GM12878 (cell line): ENCODE measurements around the gene CCND2. TPM values are rescaled to one million over a fixed set of nuclear protein-coding genes. Genes with fewer than 3 reads are reported as not detected.

Experiments used
- ATAC-seq: fragments of 200-7000 bp; cut with Tn5 transposase; 3 replicates; pipeline ENCODE4 v1.9.1; 2020; ENCODE audit warnings: mild to moderate bottlenecking, moderate library complexity
- BruUV-seq: library from RNA; stranded (reverse); fragments of 400-500 nt; replicated peaks from 2 replicates; lab custom pipeline; 2021; lab: Mats Ljungman, UMichigan
- CTCF ChIA-PET: fragments of 300-600 bp; sonication (Branson Sonifier 250); formaldehyde crosslinking; extraction: SDS; loops from one replicate; lab custom pipeline; 2021; ENCODE audit warnings: inconsistent platforms; lab: Yijun Ruan, JAX
- POLR2A ChIA-PET: fragments of 350-600 bp; formaldehyde crosslinking; extraction: SDS; loops from one replicate; lab custom pipeline; 2021; ENCODE audit warnings: inconsistent platforms; lab: Charles Lee
- RAD21 ChIA-PET: fragments of 300-600 bp; sonication (Branson Sonifier 250); formaldehyde crosslinking; loops from one replicate; lab custom pipeline; 2023; ENCODE audit warnings: antibody characterized with exemption; ENCODE audit not compliant: unreplicated experiment; lab: Charles Lee
- SMC1A ChIA-PET: fragments of 300-600 bp; sonication (Branson Sonifier 250); formaldehyde crosslinking; loops from one replicate; lab custom pipeline; 2023; ENCODE audit not compliant: unreplicated experiment, uncharacterized antibody; lab: Charles Lee
- DNase-seq: peaks from one replicate; pipeline ENCODE4 v3.0.0-alpha.2; 2011; ENCODE audit warnings: low read depth, low spot score
- FAIRE-seq: peaks from 3 replicates; lab custom pipeline; 2011; peaks lifted over from hg19 to GRCh38; lab: Jason Lieb, UNC
- H2AFZ ChIP-seq: 2 replicates; pipeline ENCODE4 v1.6.0; 2011; ENCODE audit warnings: low read depth, low read length, control low read depth; ENCODE audit not compliant: control insufficient read depth
- H3K27ac ChIP-seq: 2 replicates; pipeline ENCODE4 v1.5.1; 2011; ENCODE audit warnings: control low read depth; ENCODE audit not compliant: control insufficient read depth, insufficient read depth
- H3K27me3 ChIP-seq, 2 experiments: replicated peaks in 1 of 2; 2 replicates each; pipeline versions ENCODE4 v1.6.0 to v1.6.1; 2011; ENCODE audit warnings: low read length in 1 of 2; ENCODE audit not compliant: control insufficient read depth in 2 of 2, insufficient read depth in 2 of 2
- H3K36me3 ChIP-seq, 2 experiments: 2 replicates each; pipeline ENCODE4 v1.5.1; 2011; ENCODE audit warnings: low read length in 1 of 2; ENCODE audit not compliant: control insufficient read depth in 2 of 2, insufficient read depth in 2 of 2
- H3K4me1 ChIP-seq: 2 replicates; pipeline ENCODE4 v1.6.1; 2011; ENCODE audit warnings: mild to moderate bottlenecking, low read length, moderate library complexity, mixed read lengths; ENCODE audit not compliant: control insufficient read depth, insufficient read depth
- H3K4me2 ChIP-seq: 2 replicates; pipeline ENCODE4 v1.6.0; 2011; ENCODE audit warnings: control low read depth; ENCODE audit not compliant: control insufficient read depth, insufficient read depth
- H3K4me3 ChIP-seq: fragments of 200-600 bp; sonication (generic); 2 replicates; pipeline ENCODE4 v1.5.1; 2016
- H3K79me2 ChIP-seq: 2 replicates; pipeline ENCODE4 v1.6.0; 2011; ENCODE audit warnings: low read length; ENCODE audit not compliant: control insufficient read depth, insufficient read depth
- H3K9ac ChIP-seq: 2 replicates; pipeline ENCODE4 v1.8.0; 2011; ENCODE audit warnings: low read length, control low read depth, mixed read lengths; ENCODE audit not compliant: control insufficient read depth, insufficient read depth
- H3K9me3 ChIP-seq: replicated peaks from 3 replicates; pipeline ENCODE4 v1.5.1; 2011; ENCODE audit warnings: mild to moderate bottlenecking, low read length; ENCODE audit not compliant: control insufficient read depth, insufficient read depth
- H4K20me1 ChIP-seq: 2 replicates; pipeline ENCODE4 v1.6.0; 2011; ENCODE audit not compliant: control insufficient read depth, insufficient read depth
- ATF7 ChIP-seq: fragments of 450-650 bp; IDR thresholded peaks from 2 replicates; pipeline ENCODE4 v1.6.1; 2016; ENCODE audit warnings: low read depth, mild to moderate bottlenecking
- BHLHE40 ChIP-seq, 2 experiments: fragments of 450-650 bp in 1 of 2; IDR thresholded peaks; 2 replicates each; pipeline ENCODE4 v1.6.1; 2011 to 2017; ENCODE audit warnings: low read depth in 2 of 2, borderline replicate concordance in 1 of 2, improper control_type of control experiment in 1 of 2, low read length in 1 of 2, mild to moderate bottlenecking in 1 of 2
- EED ChIP-seq: sonication (generic); IDR thresholded peaks from 2 replicates; pipeline ENCODE4 v1.6.1; 2016; ENCODE audit warnings: antibody characterized with exemption, low read depth
- ETV6 ChIP-seq, 2 experiments: fragments of 450-650 bp in 1 of 2; IDR thresholded peaks in 1 of 2; conservative IDR thresholded peaks in 1 of 2; 2 replicates each; pipeline ENCODE4 v1.6.1; 2014; ENCODE audit warnings: antibody characterized with exemption in 1 of 2, borderline replicate concordance in 1 of 2, low read depth in 1 of 2, mild to moderate bottlenecking in 1 of 2, moderate library complexity in 1 of 2
- GATAD2B ChIP-seq: fragments of 450-650 bp; conservative IDR thresholded peaks from 2 replicates; pipeline ENCODE4 v1.6.1; 2017; ENCODE audit warnings: low read depth, mild to moderate bottlenecking, moderate library complexity
- IKZF1 ChIP-seq: fragments of 450-650 bp; conservative IDR thresholded peaks from 2 replicates; pipeline ENCODE4 v1.6.1; 2017; ENCODE audit warnings: antibody characterized with exemption, mild to moderate bottlenecking
- IKZF2 ChIP-seq, 2 experiments: fragments of 450-650 bp; IDR thresholded peaks; 2 replicates each; pipeline ENCODE4 v1.6.1; 2017; ENCODE audit warnings: mild to moderate bottlenecking in 2 of 2, moderate library complexity in 2 of 2
- MTA2 ChIP-seq: fragments of 450-650 bp; IDR thresholded peaks from 2 replicates; pipeline ENCODE4 v1.6.1; 2016; ENCODE audit warnings: low read depth, mild to moderate bottlenecking, moderate library complexity
- NBN ChIP-seq: fragments of 450-650 bp; IDR thresholded peaks from 2 replicates; pipeline ENCODE4 v1.6.1; 2016
- NFIC ChIP-seq: IDR thresholded peaks from 2 replicates; pipeline ENCODE4 v1.6.1; 2012; ENCODE audit warnings: low read depth, mild to moderate bottlenecking, inconsistent platforms, low read length, moderate library complexity
- NR2F1 ChIP-seq: fragments of 450-650 bp; conservative IDR thresholded peaks from 2 replicates; pipeline ENCODE4 v1.6.1; 2017; ENCODE audit warnings: mild to moderate bottlenecking
- POLR2AphosphoS2 ChIP-seq: IDR thresholded peaks from 2 replicates; pipeline ENCODE4 v1.6.1; 2011; ENCODE audit warnings: low read depth, mild to moderate bottlenecking, low read length, improper control_type of control experiment, moderate library complexity
- RAD21 ChIP-seq: IDR thresholded peaks from 2 replicates; pipeline ENCODE4 v1.6.1; 2011; ENCODE audit warnings: mild to moderate bottlenecking, low read depth, low read length, moderate library complexity; ENCODE audit not compliant: insufficient read depth
- RELB ChIP-seq: fragments of 450-650 bp; IDR thresholded peaks from 2 replicates; pipeline ENCODE4 v1.6.1; 2017; ENCODE audit warnings: low read depth, mild to moderate bottlenecking, moderate library complexity
- SPI1 ChIP-seq: IDR thresholded peaks from 2 replicates; pipeline ENCODE4 v1.6.1; 2011; ENCODE audit warnings: low read depth, mild to moderate bottlenecking, low read length, moderate library complexity, borderline replicate concordance; ENCODE audit not compliant: insufficient read depth
- TCF7 ChIP-seq: IDR thresholded peaks from 2 replicates; pipeline ENCODE4 v1.6.1; 2014; ENCODE audit warnings: antibody characterized with exemption, borderline replicate concordance
- ZNF384 ChIP-seq: IDR thresholded peaks from 2 replicates; pipeline ENCODE4 v1.6.1; 2012; ENCODE audit warnings: low read depth, mild to moderate bottlenecking, low read length, improper control_type of control experiment, borderline replicate concordance
- WGBS: methylation state at CpG from one replicate; pipeline ENCODE4 v1.1.6; 2016; ENCODE audit warnings: low lambda C conversion rate; ENCODE audit not compliant: insufficient replicate concordance, insufficient coverage; ENCODE audit errors: missing lambda C conversion rate; 5-methylcytosine and 5-hydroxymethylcytosine counted together
- in situ Hi-C: fragments of 300-500 bp; cut with MboI; formaldehyde crosslinking; loops from 9 replicates; pipeline ENCODE4 v1.14.3; 2018; ENCODE audit warnings: mixed read lengths
- intact Hi-C: fragments of 100-400 bp; cut with micrococcal nuclease; formaldehyde crosslinking; loops from one replicate; pipeline ENCODE4 v1.14.2; 2022; ENCODE audit not compliant: unreplicated experiment
- polyA plus RNA-seq, 11 experiments: library from polyadenylated mRNA; depleted of rRNA in 4 of 11; unstranded in 6 of 11; stranded (reverse) in 5 of 11; fragments of >200 nt; fragmentation: Nextera tagmentation in 4 of 11; fragmentation: Illumina TruSeq in 1 of 11; extraction: Ambion mirVana in 4 of 11; extraction: Trizol in 1 of 11; gene quantifications; 1 replicate in 1 of 11; 2 replicates in 10 of 11; pipeline versions ENCODE4 v1.2.1 to v1.2.3, GENCODE V29; 2011 to 2016; ENCODE audit warnings: inconsistent platforms in 2 of 11, missing spikeins in 2 of 11, low read depth in 1 of 11
- total RNA-seq, 4 experiments: library from RNA; depleted of rRNA in 3 of 4; stranded (reverse); fragments of >200 nt in 3 of 4; fragmentation: Illumina TruSeq in 1 of 4; extraction: Trizol in 1 of 4; gene quantifications; 2 replicates each; pipeline versions ENCODE4 v1.2.1 to v1.2.3, GENCODE V29; 2013 to 2021
- TF ChIP-seq, protein P1 (sequence below): fragments of 450-650 bp; IDR thresholded peaks from 2 replicates; pipeline ENCODE4 v1.6.1; 2017; ENCODE audit warnings: mild to moderate bottlenecking, moderate library complexity

CCND2 gene
- total and polyA plus RNA-seq, 10 of the 15 experiments (the other 5 are each of a cell fraction or from before 2014, with no cell fraction given), result 30.1 to 263 (median 152) TPM

- BruUV-seq, result no TSS peak
- Histone ChIP-seq H3K4me2 (no peak overlapping the region; the same call in 1 of the 2 replicates), H3K27me3 (no peaks in the 10 kb centered on the region; a peak in 1 of 4 replicates), H3K9me3 (no peaks in the 10 kb centered on the region), H4K20me1 (no peaks in the 10 kb centered on the region), H3K4me1 (peaks cover 17% of the 10 kb centered on the region), H3K9ac (0 out of 2 replicates have a peak overlapping the region, but pooled peaks have one; percentile 5), H3K27ac (peak overlapping the region; percentile 45), H3K79me2 (no peaks in the 10 kb centered on the region), H2AFZ (peak overlapping the region; percentile 35; the same call in 1 of the 2 replicates), H3K36me3 (no peaks in the 10 kb centered on the region), H3K4me3 (no peak overlapping the region)
- POLR2A ChIA-PET, result interaction anchor here (0.7 to 2.4 kb wide), 10 partner anchors 10 to 105 kb away, joined by 3 to 14 read pairs (median 4); no protein-coding TSS in a partner anchor
- WGBS, result 0% methylated on average over 5 of the region's 5 CpGs
- CTCF ChIA-PET, result interaction anchor here (0.6 to 1.6 kb wide), 8 partner anchors 13 to 240 kb away, joined by 3 to 6 read pairs (median 3); no protein-coding TSS in a partner anchor
- DNase-seq (no peak), FAIRE-seq (peak; percentile 59), ATAC-seq (peak; percentile 89)
- intact Hi-C loops (no loop called here), in situ Hi-C loops (no loop called here)
- RAD21 ChIA-PET, result interaction anchor here (0.6 to 3.3 kb wide), 11 partner anchors 16 to 138 kb away, joined by 3 to 17 read pairs (median 5); partner anchors contain the start of gene CCND2
- SMC1A ChIA-PET, result interaction anchor here (0.8 to 2.8 kb wide), 11 partner anchors 11 to 161 kb away, joined by 3 to 12 read pairs (median 4); no protein-coding TSS in a partner anchor
- TF ChIP-seq NR2F1 (no peak), IKZF2 (IDR thresholded peaks at IDR 0.05) (peak; percentile 60 to 66; a peak in 2 of 4 replicates), ZNF384 (peak; percentile 84), POLR2AphosphoS2 (no peak), MTA2 (no peak), GATAD2B (no peak), ETV6 (conservative IDR thresholded peaks at IDR 0.05 in 1 of 2, IDR thresholded peaks at IDR 0.05 in 1 of 2; ENCODE audit: borderline replicate concordance in 1 of 2, low read depth in 1 of 2) (peak in 1 of 2 experiments; percentile 20; a peak in 1 of 4 replicates), TCF7 (no peak), ATF7 (0 out of 2 replicates have a peak, but pooled peaks have one; percentile 16), RAD21 (0 out of 2 replicates have a peak, but pooled peaks have one; percentile 0), NFIC (0 out of 2 replicates have a peak, but pooled peaks have one; percentile 45), IKZF1 (0 out of 2 replicates have a peak, but pooled peaks have one; percentile 38), RELB (peak; percentile 70; the same call in 1 of the 2 replicates), SPI1 (peak; percentile 75; the same call in 1 of the 2 replicates), EED (peak; percentile 45), NBN (peak; percentile 68; the same call in 1 of the 2 replicates), BHLHE40 (IDR thresholded peaks at IDR 0.05; ENCODE audit: borderline replicate concordance in 1 of 2, low read depth in 2 of 2, low read length in 1 of 2) (0 out of 4 replicates have a peak, but pooled peaks of 1 of the 2 experiments have one; percentile 9)
- TF ChIP-seq, protein P1, sequence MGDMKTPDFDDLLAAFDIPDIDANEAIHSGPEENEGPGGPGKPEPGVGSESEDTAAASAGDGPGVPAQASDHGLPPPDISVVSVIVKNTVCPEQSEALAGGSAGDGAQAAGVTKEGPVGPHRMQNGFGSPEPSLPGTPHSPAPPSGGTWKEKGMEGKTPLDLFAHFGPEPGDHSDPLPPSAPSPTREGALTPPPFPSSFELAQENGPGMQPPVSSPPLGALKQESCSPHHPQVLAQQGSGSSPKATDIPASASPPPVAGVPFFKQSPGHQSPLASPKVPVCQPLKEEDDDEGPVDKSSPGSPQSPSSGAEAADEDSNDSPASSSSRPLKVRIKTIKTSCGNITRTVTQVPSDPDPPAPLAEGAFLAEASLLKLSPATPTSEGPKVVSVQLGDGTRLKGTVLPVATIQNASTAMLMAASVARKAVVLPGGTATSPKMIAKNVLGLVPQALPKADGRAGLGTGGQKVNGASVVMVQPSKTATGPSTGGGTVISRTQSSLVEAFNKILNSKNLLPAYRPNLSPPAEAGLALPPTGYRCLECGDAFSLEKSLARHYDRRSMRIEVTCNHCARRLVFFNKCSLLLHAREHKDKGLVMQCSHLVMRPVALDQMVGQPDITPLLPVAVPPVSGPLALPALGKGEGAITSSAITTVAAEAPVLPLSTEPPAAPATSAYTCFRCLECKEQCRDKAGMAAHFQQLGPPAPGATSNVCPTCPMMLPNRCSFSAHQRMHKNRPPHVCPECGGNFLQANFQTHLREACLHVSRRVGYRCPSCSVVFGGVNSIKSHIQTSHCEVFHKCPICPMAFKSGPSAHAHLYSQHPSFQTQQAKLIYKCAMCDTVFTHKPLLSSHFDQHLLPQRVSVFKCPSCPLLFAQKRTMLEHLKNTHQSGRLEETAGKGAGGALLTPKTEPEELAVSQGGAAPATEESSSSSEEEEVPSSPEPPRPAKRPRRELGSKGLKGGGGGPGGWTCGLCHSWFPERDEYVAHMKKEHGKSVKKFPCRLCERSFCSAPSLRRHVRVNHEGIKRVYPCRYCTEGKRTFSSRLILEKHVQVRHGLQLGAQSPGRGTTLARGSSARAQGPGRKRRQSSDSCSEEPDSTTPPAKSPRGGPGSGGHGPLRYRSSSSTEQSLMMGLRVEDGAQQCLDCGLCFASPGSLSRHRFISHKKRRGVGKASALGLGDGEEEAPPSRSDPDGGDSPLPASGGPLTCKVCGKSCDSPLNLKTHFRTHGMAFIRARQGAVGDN, result peak; percentile 66; the same call in 1 of the 2 replicates
These were observed 27.4 kb upstream of the CCND2 start for GRCh38 chr12:4246116-4246515.
